HG02840 (cell line): ENCODE results near the gene PTGIS.

Source experiments
- ATAC-seq: cut with Tn5 transposase; IDR thresholded peaks from one replicate; pipeline ENCODE4 v1.9.1; 2021; ENCODE audit warnings: mild to moderate bottlenecking, moderate library complexity, moderate number of reproducible peaks; ENCODE audit not compliant: unreplicated experiment, low FRiP score

PTGIS gene

DNA sequence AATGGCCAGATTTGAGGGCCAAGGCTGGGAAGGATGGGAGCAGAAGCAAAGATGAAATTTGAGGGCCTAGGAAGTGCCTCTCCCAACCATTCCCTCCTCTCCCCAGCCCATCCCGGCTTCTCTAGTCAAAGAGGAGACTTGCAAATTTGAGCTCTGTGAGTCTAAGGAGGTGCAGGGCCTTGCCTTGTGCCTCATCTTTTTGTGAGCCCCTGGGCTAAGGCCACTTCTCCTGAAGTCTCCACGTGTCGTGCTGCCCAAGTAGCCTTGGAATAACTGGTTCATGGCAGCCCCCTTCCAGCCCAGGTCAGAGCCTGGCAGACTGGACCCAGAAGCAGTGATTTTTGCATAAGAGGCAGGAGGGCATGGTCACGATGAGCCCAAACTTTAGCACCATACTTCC lies 6.7 kb downstream of the PTGIS start:
- ATAC-seq: no peak

DNA sequence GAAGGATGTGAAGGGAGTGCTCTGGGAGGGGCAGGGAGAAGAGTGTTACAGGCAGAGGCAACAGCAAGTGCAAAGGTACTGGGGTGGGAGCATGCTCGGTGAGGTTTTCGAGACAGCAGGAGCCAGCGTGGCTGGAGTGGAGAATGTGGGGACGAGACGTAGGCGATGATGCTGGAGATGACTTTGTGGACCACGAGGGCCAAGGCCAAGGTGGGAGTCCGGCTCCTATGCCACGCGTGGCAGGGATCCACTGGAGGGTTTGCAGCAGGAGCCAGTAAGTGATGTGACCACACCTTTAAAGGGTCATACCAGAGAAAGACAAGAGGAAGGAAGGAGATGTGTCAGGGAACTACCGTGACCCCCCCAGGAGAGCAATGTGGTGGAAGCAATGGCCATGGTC lies 7.3 kb downstream of the PTGIS start:
- ATAC-seq: no peak

DNA sequence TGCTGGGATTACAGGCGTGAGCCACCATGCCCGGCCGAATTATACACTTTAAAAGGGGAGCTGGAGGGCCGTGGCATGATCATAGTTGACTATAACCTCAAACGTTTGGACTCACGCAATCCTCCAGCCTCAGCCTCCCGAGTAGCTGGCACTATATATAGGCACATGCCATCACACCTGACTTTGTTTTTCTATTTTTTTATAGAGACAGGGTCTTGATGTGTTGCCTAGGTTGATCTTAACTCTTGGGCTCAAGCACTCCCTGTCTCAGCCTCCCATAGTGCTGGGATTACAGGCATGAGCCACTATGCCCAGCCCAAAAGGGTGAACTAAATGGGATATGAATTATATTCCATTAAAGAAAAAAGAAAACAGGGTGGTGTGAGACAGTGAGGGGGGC lies 7.8 kb downstream of the PTGIS start:
- no peak for ATAC-seq

DNA sequence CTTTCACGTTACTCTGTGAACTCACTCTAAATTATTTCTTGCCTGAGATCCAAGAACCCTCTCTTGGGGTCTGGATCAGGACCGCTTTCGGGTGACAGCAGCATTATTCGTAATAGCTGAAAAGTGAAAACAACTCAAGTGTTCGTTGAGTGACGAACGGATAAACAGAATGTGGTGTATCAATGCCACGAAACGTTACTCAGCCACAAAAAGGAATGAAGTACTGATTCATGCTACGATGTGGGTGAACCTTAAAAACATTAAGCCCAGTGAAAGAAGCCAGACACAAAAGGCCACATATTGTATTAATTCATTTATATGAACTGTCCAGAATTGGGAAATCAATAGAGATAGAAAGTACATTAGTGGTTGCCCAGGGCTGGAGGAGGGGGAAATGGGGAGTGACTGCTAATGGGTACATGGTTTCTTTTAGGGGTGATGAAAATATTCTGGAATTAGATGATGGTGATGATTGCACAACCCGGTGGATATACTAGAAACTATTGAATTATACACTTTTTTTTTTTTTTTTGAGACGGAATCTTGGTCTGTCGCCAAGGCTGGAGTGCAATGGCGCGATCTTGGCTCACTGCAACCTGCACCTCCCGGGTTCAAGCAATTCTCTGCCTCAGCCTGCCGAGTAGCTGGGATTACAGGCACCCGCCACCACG lies 8.4 kb downstream of the PTGIS start:
- no peak for ATAC-seq

DNA sequence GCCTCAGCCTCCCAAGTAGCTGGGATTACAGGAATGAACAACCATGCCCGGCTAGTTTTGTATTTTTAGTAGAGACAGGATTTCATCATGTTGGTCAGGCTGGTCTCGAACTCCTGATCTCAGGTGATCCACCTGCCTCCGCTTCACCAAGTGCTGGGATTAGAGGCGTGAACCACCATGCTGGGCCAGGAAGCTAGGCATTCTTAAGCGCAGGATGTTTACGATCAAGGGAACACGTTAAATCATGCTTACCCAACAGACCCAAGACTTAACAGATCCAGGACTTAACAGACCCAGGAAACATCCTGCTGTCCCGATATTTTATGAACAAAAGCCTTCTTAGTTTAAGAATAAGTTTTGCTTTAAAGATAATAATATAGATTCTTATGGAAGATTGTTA lies 9.1 kb downstream of the PTGIS start:
- ATAC-seq: no peak

DNA sequence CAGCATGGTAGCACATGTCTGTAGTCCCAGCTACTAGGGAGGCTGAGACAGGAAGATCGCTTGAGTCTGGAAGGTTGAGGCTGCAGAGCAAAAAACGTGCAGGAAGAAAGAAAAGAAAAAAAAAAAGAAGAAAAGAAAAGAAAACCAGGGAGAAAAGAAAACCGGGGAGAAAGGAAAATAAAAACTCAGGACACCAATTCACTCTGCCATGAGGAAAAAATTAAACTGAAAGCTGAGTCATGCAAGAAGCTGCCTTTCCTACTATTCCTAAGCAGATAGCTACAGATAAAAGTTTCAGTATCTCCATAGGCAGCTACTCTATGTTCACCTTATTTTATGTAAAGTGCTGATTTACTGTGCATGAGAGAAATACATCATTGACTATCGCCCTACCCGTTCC lies 10.5 kb downstream of the PTGIS start:
- no peak for ATAC-seq

DNA sequence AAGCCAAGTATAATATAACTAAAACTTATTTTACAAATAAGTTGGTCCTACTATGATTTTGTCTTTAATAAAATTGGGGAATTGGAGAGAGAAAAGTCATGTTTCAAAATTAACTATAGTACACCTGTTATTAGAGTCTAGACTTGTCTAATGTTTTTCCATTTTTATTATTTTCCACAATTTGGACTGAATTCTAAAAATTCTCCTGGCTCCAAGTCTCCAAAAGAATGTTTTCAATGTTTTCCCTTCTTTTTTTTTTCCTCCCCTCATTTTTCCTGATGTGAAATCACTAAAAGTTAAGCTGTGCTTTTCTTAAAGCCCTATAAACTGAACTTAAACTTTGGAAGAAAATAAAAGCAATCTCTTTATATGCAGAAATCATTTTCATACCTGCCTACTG lies 11.3 kb downstream of the PTGIS start:
- ATAC-seq: no peak

DNA sequence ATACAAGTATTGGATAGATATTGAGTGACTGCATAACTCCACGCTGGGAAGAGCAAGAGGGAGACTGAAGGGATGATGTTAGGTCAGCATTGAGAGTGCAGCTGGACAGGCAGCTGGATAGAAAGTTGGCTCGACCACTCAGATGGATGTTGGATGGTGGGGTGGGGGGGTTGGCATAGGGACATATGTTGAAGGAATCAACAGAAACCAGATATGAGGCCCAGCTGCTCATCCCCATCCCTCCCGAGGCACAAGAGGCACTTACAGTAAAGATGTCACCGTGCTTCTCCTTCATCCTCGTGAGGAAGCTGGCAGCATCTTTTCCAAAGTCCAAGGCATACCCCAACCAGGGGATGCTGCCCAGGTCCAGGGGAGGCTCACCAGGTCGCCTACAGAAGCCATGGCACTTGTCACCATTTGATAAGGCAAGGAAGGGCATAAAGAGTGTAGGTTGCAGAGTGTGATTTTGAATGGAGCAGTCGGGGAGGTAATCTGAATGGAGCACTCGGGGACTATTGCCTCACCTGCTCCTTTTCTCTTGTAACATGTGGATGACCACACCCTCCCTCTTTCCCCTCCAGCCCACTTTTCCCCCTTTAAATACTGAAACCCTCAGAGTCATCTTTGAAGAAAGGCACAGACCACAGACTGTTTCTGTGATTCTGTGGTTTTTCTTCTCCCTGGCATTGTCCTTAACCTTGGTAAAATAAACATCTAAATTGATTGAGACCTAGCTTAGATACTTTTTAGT lies 18.0 kb downstream of the PTGIS start:
- ATAC-seq: no peak

DNA sequence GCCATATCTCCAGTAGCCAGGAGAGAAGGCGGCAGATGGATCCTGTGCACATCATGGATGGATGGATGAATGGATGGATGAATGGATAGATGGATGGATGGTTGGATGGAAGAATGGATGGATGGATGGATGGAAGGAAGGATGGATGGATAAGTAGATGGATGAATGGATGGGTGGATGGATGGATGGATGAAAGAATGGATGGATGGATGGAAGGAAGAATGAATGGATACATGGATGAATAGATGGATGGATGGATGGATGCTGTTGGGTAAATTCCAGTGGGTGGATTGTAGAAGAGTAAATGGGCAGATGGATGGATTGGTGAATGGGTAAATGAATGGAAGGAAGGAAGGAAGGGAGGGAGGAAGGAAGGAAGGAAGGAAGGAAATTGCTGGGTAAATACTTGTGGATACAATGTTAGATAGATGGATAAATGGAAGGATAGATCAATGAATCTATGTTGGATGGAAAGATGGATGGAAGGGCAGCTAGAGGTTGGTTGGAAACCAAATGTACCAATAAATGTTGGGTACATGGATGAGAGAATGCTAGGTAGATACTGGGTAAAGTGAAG lies 19.5 kb downstream of the PTGIS start:
- ATAC-seq: no peak

DNA sequence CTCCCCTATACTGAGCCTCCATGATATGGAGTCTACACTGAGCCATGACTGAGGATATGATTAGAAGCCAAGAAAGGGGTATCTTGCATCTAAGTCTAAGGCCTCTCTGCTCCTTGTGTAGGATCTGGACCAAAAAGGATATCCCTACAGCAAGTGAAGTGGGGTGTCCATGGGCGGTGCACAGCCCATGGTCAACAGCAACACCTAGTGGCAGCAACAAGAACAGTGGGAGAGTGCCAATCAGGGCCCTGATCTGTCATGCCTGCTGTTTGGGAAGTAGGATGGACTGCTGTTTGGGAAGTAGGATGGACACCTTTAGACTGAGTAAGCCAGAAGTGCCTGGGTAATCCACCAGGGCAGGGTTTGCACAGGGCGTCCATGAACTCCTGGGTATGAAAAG lies 22.4 kb downstream of the PTGIS start:
- ATAC-seq: no peak

DNA sequence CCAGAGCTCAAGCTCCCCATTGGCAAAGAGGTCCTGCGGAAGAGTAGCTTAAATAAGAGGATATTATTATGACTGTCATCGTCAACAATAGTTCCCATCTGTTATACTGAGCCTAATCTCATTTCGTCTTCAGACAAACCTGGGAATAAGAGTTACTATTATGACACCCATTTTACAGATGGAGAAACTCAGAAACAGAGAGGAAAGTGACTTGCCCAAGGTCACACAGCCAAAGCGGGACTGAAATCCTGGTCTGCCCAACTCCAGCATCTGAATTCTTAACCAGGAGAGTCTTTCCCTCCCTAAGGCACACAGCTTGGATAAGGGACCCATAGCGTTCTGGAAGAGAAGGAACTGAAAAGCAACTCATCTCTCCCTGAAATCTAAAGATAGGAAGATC lies 23.4 kb downstream of the PTGIS start:
- ATAC-seq: no peak

DNA sequence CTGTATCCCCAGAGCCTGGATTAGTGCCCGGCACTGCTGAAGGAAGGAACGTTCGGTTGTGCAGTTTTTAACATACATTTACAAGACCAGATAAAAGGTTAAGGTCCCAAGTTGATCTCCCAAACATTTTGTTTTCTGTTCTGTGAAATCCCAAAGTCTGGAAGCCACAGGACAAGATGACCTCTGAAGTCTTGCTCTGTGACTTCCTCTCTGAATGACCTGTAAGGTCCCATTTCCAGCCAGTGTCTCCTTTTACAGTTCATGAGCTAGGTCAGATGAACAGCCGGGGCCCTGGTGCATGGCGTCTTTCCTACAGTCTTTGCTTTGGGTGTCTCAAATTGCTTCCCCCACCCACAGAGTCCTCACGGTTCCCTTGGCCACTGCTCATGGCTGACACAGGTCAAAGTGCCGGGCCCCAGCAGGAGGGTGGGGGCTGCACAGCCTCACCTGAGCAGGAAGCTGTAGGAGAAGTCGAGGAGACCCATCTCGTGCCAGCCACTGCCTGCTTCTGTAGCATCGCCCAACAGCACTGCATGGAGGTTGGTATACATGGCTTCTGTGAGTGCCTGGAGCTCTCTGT lies 24.0 kb downstream of the PTGIS start:
- no peak for ATAC-seq

DNA sequence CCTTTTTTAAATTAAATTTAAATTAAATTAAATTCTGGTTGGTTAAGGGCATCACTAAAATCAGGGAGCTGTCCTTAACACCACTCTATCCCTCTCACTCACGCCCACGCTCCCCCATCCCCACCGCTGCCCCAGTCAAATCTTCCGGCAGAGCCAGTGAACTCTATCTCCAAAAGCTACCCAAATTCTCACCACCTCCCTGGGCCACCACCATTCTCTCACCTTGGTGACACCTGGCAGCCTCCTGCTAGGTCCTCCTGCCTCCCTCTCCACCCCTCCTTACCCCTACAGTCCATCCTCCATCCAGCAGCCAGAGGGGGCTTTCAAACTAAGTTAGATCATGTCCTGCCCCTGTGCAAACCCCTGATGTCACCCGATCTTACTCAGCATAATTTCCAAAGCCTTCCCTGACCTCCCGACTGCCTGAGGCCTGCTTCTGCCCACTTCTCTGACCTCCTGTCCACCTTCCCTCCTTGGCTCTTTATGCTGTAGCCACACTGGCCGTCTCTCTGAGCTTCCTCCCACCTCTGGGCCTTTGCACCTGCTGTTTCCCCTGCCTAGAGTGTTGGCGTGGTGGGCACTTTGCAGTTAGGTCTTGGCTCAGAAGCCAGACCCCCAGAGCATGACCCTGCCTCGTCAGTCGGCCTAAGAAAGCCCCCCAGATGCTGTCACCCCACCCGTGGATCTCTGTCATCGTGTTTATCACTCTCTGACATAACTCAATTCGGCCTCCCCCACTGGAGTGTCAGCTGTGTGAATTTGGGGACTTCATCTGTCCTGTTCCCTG lies 24.7 kb downstream of the PTGIS start:
- ATAC-seq: no peak

DNA sequence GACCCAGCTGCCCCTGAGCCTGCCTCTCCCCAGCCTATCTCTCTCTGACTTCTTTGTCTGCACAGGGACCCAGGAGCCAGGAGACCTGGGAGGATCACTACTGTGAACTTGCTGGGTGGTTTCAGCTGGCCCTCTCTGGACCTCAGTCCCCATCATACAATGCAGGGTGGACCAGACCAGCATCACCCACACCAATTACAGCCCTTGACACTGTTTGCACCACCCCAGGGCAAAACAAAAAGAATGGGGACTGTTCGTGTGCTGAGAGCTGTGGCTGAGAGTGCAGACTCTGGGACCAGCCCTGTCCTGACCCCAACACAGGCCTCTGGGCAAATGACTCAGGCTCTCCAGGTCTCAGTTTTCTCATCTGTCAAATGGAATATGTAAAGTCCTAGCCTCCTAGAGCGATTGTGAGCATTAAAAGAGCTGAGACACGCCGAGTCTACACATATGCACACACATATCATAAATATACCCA lies 25.4 kb downstream of the PTGIS start:
- no peak for ATAC-seq

DNA sequence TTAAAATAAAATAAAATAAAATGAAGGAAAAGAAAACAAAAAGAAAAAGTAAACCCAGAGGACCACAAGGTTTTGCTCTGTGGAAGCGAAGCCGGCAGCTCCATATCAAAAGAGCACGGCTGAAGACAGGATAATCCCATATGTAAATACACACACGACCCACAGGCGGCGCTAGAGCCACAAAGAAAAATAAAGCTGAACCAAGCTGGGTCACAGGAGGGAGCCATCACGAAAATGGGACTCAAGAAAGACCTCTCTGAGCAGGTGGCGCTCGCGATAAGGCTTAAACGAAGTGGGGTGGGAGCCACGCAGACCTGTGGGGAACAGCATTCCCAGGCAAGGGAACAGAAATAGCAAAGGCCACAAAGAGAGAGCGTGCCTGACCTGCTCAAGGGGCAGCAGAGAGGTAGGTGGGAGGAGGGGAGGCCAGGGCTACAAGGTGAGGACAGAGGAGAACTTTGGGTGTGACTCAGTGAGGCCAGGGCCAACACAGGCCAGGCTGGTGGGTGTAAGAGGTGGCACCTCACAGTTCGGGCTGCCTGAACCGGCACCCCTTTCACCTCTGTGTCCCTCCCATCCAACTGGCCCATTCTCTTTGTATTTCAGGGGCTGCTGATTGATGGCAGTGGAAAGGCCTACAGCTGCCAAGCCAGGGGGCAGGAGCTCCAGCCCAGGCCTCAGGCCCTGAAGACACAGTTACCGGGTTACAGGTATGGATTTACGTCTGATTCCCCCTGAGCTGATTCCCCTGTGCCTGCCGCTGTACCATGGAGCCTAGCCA lies 26.0 kb downstream of the PTGIS start:
- no peak for ATAC-seq

DNA sequence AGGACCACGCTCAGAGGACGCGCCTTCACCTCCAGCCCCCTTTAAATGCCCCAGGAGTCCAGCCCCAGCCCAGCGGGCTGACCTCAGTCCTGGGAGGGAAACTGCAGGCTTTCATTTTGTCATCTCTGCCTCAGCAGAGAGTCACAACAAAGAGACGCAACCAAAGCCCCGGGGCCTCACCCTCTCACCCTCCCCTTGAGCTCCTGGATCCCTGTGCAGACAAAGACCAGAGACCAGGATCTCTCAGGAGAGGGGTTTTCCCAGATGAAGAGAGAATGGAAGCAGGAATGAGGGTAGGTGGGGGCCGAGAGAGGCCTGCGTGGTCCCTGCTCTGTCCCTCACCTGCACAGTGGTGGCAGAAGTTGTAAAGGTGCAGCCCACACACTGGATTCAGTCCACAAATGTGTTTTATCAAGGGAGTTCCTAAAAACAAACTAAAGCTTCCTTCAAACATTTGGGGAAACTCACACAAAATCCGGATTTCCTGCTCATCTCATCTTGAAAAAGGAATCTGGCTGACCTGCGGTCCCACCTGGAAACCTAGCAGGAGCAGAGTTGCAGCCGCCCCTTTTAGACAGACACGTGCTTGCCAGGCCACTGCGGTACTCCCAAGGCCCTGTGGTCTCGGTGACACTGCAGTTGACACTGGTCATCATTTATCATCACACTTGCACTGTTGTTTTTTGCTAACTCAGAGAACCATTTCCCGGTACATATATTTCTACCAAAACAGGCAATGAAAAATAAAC lies 27.1 kb downstream of the PTGIS start:
- no peak for ATAC-seq

DNA sequence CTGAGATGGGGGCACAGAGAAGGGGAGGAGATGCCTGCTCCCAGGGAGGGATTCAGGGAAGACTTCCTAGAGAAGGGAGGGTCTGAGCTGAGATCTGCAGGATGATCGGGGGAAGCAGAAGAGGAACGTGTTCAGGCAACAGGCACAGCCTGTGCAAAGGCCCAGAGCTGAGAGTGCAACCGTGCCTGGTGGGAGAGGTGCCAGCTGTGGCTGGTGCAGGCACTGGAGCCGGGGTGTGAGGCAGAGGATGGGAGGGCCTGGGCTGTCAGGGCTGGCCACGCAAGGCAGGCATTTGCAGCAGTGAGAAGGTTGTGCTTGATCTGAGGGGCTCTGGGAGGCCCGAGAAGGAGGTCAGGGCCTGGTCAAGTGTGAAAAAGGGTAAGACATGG lies 27.7 kb downstream of the PTGIS start:
- ATAC-seq: no peak

DNA sequence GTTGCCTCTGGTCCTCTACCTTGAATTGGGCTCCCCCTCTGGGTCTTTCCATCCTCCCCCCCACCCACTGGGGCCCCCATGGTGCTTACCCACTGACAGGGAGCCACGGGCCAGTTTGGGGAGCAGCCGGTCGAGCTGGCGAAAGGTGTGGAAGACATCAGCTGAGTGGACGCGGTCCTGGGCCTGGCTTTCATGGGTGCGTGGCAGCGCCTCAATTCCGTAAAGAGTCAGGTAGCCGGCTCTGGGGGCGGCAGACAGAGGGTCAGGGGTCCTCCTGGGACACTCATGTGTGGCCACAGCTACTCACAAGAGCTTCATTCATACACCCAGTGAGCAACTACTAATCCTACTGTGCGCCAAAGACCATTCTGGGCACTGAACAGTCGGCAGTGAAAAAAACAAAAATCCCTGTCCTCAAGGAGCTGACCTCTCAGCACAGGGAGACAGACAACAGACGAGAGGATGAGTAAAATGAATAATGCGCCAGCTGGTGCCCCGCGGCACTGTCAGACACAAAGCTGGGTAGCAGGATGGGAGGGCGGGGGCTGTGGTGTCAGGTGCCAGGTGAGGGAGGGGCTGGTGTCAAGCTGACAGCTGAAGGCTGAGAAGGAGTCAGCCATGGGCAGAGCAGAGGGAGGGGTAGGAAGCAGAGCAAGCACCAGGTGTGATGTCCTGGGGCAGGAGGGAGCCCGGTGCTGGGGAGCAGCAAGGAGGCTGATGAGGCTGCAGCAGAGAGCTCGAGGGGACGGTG lies 28.3 kb downstream of the PTGIS start:
- no peak for ATAC-seq

DNA sequence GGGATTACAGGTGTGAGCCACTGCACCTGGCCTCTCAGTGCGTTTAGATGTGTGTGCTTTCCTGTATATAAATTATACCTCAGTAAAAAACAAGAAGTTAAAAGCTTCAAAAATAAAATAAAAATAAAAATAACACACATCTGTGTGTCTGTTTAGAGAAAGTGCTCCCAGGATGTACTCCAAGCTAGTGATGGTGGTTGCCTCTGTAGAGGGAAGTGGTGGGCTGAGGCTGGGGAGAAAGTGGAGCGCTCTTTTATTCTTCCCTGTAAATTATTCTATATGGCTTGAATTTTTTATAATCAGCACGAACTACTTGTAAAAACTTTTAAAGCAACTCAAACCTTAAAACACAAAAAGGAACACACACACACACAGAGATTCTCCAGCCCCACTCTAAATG lies 29.0 kb downstream of the PTGIS start:
- ATAC-seq: no peak
